Fibroblast of pulmonary artery (primary cell): Measurements from ENCODE around the gene C4orf50.

ENCODE experiments used
- DNase-seq: peaks from one replicate; pipeline ENCODE4 v3.0.0-alpha.2; 2010; ENCODE audit warnings: low read depth
- H3K4me3 ChIP-seq: replicated peaks from 2 replicates; pipeline ENCODE4 v1.5.1; 2011; ENCODE audit warnings: low read depth, mild to moderate bottlenecking, control low read depth, low read length, moderate library complexity
- CTCF ChIP-seq: IDR thresholded peaks from 2 replicates; pipeline ENCODE4 v1.5.1; 2011; ENCODE audit warnings: mild to moderate bottlenecking, control low read depth, low read length, inconsistent platforms; ENCODE audit errors: missing control alignments

C4orf50 gene

GRCh38 chr4:6019316-6020263 is 1.4 kb upstream of the C4orf50 start:
- peak; percentile 53 for DNase-seq
- TF ChIP-seq CTCF, result peak; percentile 76

GRCh38 chr4:6017800-6018199 is 431 bp downstream of the C4orf50 start:
- DNase-seq, result no peak
- no peak for TF ChIP-seq CTCF
- H3K4me3 ChIP-seq, result no peak overlapping the region

More at GRCh38 chr4:6019316-6020263, 1.4 kb upstream of the C4orf50 start:
- no peak overlapping the region for H3K4me3 ChIP-seq

GRCh38 chr4:6017030-6017429 is 1.2 kb downstream of the C4orf50 start:
- H3K4me3 ChIP-seq, result no peak overlapping the region
- DNase-seq, result no peak
- TF ChIP-seq CTCF, result no peak

- H3K4me3 ChIP-seq, result no peak overlapping the region
- DNase-seq, result no peak
- no peak for TF ChIP-seq CTCF
These were observed 4.7 kb downstream of the C4orf50 start for GRCh38 chr4:6013564-6013963.

GRCh38 chr4:6012200-6012599 is 6.0 kb downstream of the C4orf50 start:
- TF ChIP-seq CTCF, result no peak
- DNase-seq, result no peak
- H3K4me3 ChIP-seq, result no peak overlapping the region

GRCh38 chr4:6011686-6012085 is 6.5 kb downstream of the C4orf50 start:
- no peak for TF ChIP-seq CTCF

More at GRCh38 chr4:6011686-6012085, 6.5 kb downstream of the C4orf50 start:
- DNase-seq, result no peak
- no peak overlapping the region for H3K4me3 ChIP-seq
